H9 (cell line): ENCODE results near the gene PCARE. TPM values are rescaled to one million over a fixed set of nuclear protein-coding genes. Genes with fewer than 3 reads are reported as not detected.

Experiments
- DNase-seq: peaks from one replicate; pipeline ENCODE4 v3.0.0-alpha.2; 2017
- H2AFZ ChIP-seq: one replicate; pipeline ENCODE4 v1.6.1; 2013; ENCODE audit warnings: mild to moderate bottlenecking, low read length, control low read depth, moderate library complexity
- H2AK5ac ChIP-seq: 2 replicates; pipeline ENCODE4 v1.6.1; 2013; ENCODE audit warnings: low read length, control low read depth, mixed read lengths; ENCODE audit not compliant: insufficient read length
- H2BK120ac ChIP-seq: one replicate; pipeline ENCODE4 v1.6.1; 2013; ENCODE audit warnings: low read depth, mild to moderate bottlenecking, low read length, control low read depth, inconsistent platforms; ENCODE audit not compliant: poor library complexity, severe bottlenecking
- H2BK12ac ChIP-seq: 2 replicates; pipeline ENCODE4 v1.6.1; 2013; ENCODE audit warnings: low read length, control low read depth, mixed read lengths, low read depth; ENCODE audit not compliant: insufficient read length
- H2BK15ac ChIP-seq: 2 replicates; pipeline ENCODE4 v1.6.1; 2013; ENCODE audit warnings: low read depth, low read length, control low read depth
- H2BK20ac ChIP-seq: one replicate; pipeline ENCODE4 v1.6.1; 2013; ENCODE audit warnings: low read depth, mild to moderate bottlenecking, low read length, control low read depth, inconsistent platforms; ENCODE audit not compliant: poor library complexity, severe bottlenecking
- H2BK5ac ChIP-seq: 2 replicates; pipeline ENCODE4 v1.6.1; 2013; ENCODE audit warnings: low read length, control low read depth, mixed read lengths; ENCODE audit not compliant: insufficient read length
- H3K14ac ChIP-seq: 2 replicates; pipeline ENCODE4 v1.6.1; 2013; ENCODE audit warnings: low read length, control low read depth; ENCODE audit not compliant: insufficient read depth
- H3K18ac ChIP-seq: 2 replicates; pipeline ENCODE4 v1.6.1; 2013; ENCODE audit warnings: low read depth, mild to moderate bottlenecking, mixed read lengths, low read length, control low read depth; ENCODE audit not compliant: insufficient read length
- H3K23ac ChIP-seq: 2 replicates; pipeline ENCODE4 v1.6.1; 2013; ENCODE audit warnings: low read length, control low read depth, mixed read lengths, low read depth; ENCODE audit not compliant: insufficient read length
- H3K23me2 ChIP-seq: 2 replicates; pipeline ENCODE4 v1.6.1; 2013; ENCODE audit warnings: low read depth, mild to moderate bottlenecking, mixed read lengths, low read length, control low read depth; ENCODE audit not compliant: insufficient read length, poor library complexity, severe bottlenecking
- H3K27ac ChIP-seq: 2 replicates; pipeline ENCODE4 v1.5.1; 2013; ENCODE audit warnings: low read length, control low read depth, mixed read lengths, low read depth; ENCODE audit not compliant: insufficient read length
- H3K27me3 ChIP-seq: 2 replicates; pipeline ENCODE4 v1.6.1; 2013; ENCODE audit warnings: low read length, control low read depth, inconsistent platforms; ENCODE audit not compliant: insufficient read depth
- H3K4ac ChIP-seq: 2 replicates; pipeline ENCODE4 v1.6.1; 2013; ENCODE audit warnings: low read depth, mild to moderate bottlenecking, control low read depth, inconsistent platforms, low read length, moderate library complexity
- H3K4me1 ChIP-seq: 2 replicates; pipeline ENCODE4 v1.6.1; 2013; ENCODE audit warnings: low read length, control low read depth, inconsistent platforms; ENCODE audit not compliant: insufficient read depth
- H3K4me2 ChIP-seq: 2 replicates; pipeline ENCODE4 v1.6.1; 2013; ENCODE audit warnings: low read length, control low read depth, mixed read lengths; ENCODE audit not compliant: insufficient read length, insufficient read depth
- H3K56ac ChIP-seq: 2 replicates; pipeline ENCODE4 v1.6.1; 2013; ENCODE audit warnings: low read depth, mild to moderate bottlenecking, mixed read lengths, low read length, control low read depth; ENCODE audit not compliant: insufficient read length
- H3K79me1 ChIP-seq: 2 replicates; pipeline ENCODE4 v1.6.1; 2013; ENCODE audit warnings: low read depth, mild to moderate bottlenecking, moderate library complexity, low read length, control low read depth, inconsistent platforms; ENCODE audit not compliant: insufficient read depth, poor library complexity, severe bottlenecking
- H3K79me2 ChIP-seq: 2 replicates; pipeline ENCODE4 v1.6.1; 2013; ENCODE audit warnings: low read length, control low read depth, inconsistent platforms; ENCODE audit not compliant: insufficient read depth
- H3K9ac ChIP-seq: 2 replicates; pipeline ENCODE4 v1.6.1; 2013; ENCODE audit warnings: low read length, control low read depth, mixed read lengths; ENCODE audit not compliant: insufficient read length; ENCODE audit errors: extremely low read depth
- H3K9me3 ChIP-seq: one replicate; pipeline ENCODE4 v1.6.1; 2013; ENCODE audit warnings: low read depth, low read length, inconsistent platforms; ENCODE audit not compliant: control insufficient read depth
- H3T11ph ChIP-seq: one replicate; pipeline ENCODE4 v1.6.1; 2013; ENCODE audit warnings: mild to moderate bottlenecking, low read length, control low read depth, inconsistent platforms
- H4K20me1 ChIP-seq: one replicate; pipeline ENCODE4 v1.6.1; 2013; ENCODE audit not compliant: control insufficient read depth, insufficient read length, insufficient read depth
- H4K5ac ChIP-seq: 2 replicates; pipeline ENCODE4 v1.6.1; 2013; ENCODE audit warnings: low read depth, mild to moderate bottlenecking, mixed read lengths, low read length, control low read depth; ENCODE audit not compliant: insufficient read length
- H4K8ac ChIP-seq: replicated peaks from 2 replicates; pipeline ENCODE4 v1.6.1; 2013; ENCODE audit warnings: low read length, control low read depth, mixed read lengths, low read depth; ENCODE audit not compliant: insufficient read length
- H4K91ac ChIP-seq: 2 replicates; pipeline ENCODE4 v1.6.1; 2013; ENCODE audit warnings: low read depth, mild to moderate bottlenecking, moderate library complexity, mixed read lengths, low read length, control low read depth; ENCODE audit not compliant: insufficient read length
- H3K27ac Mint-ChIP-seq, 3 experiments: 2 replicates in 2 of 3; 3 replicates in 1 of 3; pipeline ENCODE4 v1.8.0; 2020 to 2021; ENCODE audit warnings: mixed read lengths in 3 of 3, mild to moderate bottlenecking in 1 of 3, moderate library complexity in 1 of 3
- H3K27me3 Mint-ChIP-seq: 2 replicates; pipeline ENCODE4 v1.8.0; 2021; ENCODE audit warnings: low read depth, mild to moderate bottlenecking, moderate library complexity, mixed read lengths
- H3K36me3 Mint-ChIP-seq, 3 experiments: 2 replicates in 2 of 3; 3 replicates in 1 of 3; pipeline ENCODE4 v1.8.0; 2020 to 2021; ENCODE audit warnings: low read depth in 3 of 3, mixed read lengths in 3 of 3; ENCODE audit not compliant: insufficient read depth in 1 of 3
- H3K4me1 Mint-ChIP-seq, 2 experiments: 2 replicates each; pipeline ENCODE4 v1.8.0; 2020; ENCODE audit warnings: mixed read lengths in 2 of 2
- H3K4me3 Mint-ChIP-seq, 2 experiments: 2 replicates in 1 of 2; 3 replicates in 1 of 2; pipeline ENCODE4 v1.8.0; 2020 to 2021; ENCODE audit warnings: mild to moderate bottlenecking in 2 of 2, mixed read lengths in 2 of 2, moderate library complexity in 1 of 2
- H3K9me3 Mint-ChIP-seq, 2 experiments: 2 replicates in 1 of 2; 3 replicates in 1 of 2; pipeline ENCODE4 v1.8.0; 2020; ENCODE audit warnings: mild to moderate bottlenecking in 2 of 2, mixed read lengths in 2 of 2, moderate library complexity in 1 of 2
- WGBS: extraction: QIAGEN DNeasy Blood & Tissue Kit; methylation state at CpG from one replicate; pipeline ENCODE4 v1.1.7; 2013; ENCODE audit warnings: missing lambda C conversion rate, low lambda C conversion rate, mixed read lengths; ENCODE audit not compliant: insufficient read length; ENCODE audit errors: extremely low coverage; 5-methylcytosine and 5-hydroxymethylcytosine counted together
- total RNA-seq: library from RNA; stranded (reverse); gene quantifications from 2 replicates; pipeline ENCODE4 v1.2.1, GENCODE V29; 2021
- TF ChIP-seq, protein P1 (sequence below): fragments of 200-600 bp; sonication (generic); conservative IDR thresholded peaks from 3 replicates; pipeline ENCODE4 v1.8.0; 2021; ENCODE audit warnings: antibody characterized with exemption, mild to moderate bottlenecking

PCARE gene
- total RNA-seq, 1 experiment from 2014 or later = not detected

DNA sequence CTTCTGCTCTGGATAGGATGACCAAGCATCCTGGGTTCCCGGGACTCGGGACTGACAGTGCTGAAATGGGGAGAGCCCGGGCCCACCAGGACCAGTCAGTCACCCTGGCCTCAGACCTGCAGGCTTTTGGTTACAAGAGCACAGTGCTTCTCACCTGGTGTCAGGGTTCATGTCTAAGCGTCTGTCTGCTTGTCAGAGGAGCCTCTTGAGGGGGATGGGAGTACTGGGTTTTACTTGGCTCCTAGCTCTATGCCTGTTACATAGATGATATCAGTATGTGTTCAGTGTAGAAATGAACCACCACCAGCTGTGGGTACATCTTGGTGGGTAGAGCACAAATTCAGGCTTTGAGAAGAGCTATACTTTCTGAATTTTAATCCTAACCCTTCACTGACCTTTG lies 29.9 kb downstream of the PCARE start:
- DNase-seq = no peak
- Histone ChIP-seq H3K27me3 (no peaks in the 10 kb centered on the region), H3K18ac (no peak overlapping the region), H3K4me2 (no peak overlapping the region), H3K4me1 (peaks cover 3% of the 10 kb centered on the region; the same call in 1 of the 2 replicates), H2BK15ac (no peak overlapping the region), H3K56ac (no peak overlapping the region), H3K79me1 (no peaks in the 10 kb centered on the region), H3K23me2 (no peaks in the 10 kb centered on the region), H3T11ph (no peak overlapping the region), H2AFZ (no peak overlapping the region), H3K4ac (no peak overlapping the region), H3K23ac (no peak overlapping the region), H3K27ac (no peak overlapping the region), H4K5ac (no peak overlapping the region), H3K9ac (no peak overlapping the region), H4K8ac (no peak overlapping the region), H2BK20ac (no peak overlapping the region), H2BK12ac (no peak overlapping the region), H3K79me2 (no peaks in the 10 kb centered on the region), H2BK5ac (no peak overlapping the region), H3K14ac (no peak overlapping the region), H4K91ac (no peak overlapping the region), H4K20me1 (no peaks in the 10 kb centered on the region), H3K9me3 (no peaks in the 10 kb centered on the region), H2BK120ac (no peak overlapping the region), H2AK5ac (no peak overlapping the region)
- Mint-ChIP-seq H3K9me3 (no peaks in the 10 kb centered on the region), H3K27ac (no peak overlapping the region), H3K27me3 (no peaks in the 10 kb centered on the region), H3K4me1 (peaks cover 15% of the 10 kb centered on the region in 2 experiments), H3K4me3 (no peak overlapping the region), H3K36me3 (no peaks in the 10 kb centered on the region)
- WGBS = no CpG with 5 or more reads among the region's 4 CpGs
- TF ChIP-seq, protein P1, sequence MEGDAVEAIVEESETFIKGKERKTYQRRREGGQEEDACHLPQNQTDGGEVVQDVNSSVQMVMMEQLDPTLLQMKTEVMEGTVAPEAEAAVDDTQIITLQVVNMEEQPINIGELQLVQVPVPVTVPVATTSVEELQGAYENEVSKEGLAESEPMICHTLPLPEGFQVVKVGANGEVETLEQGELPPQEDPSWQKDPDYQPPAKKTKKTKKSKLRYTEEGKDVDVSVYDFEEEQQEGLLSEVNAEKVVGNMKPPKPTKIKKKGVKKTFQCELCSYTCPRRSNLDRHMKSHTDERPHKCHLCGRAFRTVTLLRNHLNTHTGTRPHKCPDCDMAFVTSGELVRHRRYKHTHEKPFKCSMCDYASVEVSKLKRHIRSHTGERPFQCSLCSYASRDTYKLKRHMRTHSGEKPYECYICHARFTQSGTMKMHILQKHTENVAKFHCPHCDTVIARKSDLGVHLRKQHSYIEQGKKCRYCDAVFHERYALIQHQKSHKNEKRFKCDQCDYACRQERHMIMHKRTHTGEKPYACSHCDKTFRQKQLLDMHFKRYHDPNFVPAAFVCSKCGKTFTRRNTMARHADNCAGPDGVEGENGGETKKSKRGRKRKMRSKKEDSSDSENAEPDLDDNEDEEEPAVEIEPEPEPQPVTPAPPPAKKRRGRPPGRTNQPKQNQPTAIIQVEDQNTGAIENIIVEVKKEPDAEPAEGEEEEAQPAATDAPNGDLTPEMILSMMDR = no peak
